ENCODE results near the gene MYO1D. TPM values are rescaled to one million over a fixed set of nuclear protein-coding genes. Genes with fewer than 3 reads are reported as not detected.

MYO1D gene
- polyA plus RNA-seq, 2 donors: 31.8 to 43.2 TPM

GRCh38 chr17:32575852-32576251 is 301.1 kb downstream of the MYO1D start:
- no peaks in the 10 kb centered on the region for H3K27me3 ChIP-seq (ENCODE audit: control insufficient read depth in 1 of 2, insufficient read depth in 2 of 2, low read length in 2 of 2)
- no peak overlapping the region for H3K27ac ChIP-seq (ENCODE audit: low read depth in 2 of 2, low read length in 1 of 2)
- H3K4me1 ChIP-seq (ENCODE audit: control insufficient read depth in 2 of 2, insufficient read depth in 2 of 2, low read length in 1 of 2): no peaks in the 10 kb centered on the region
- no peaks in the 10 kb centered on the region for H3K36me3 ChIP-seq (ENCODE audit: control insufficient read depth in 2 of 2, insufficient read depth in 2 of 2, low read length in 1 of 2)
- H3K4me3 ChIP-seq (ENCODE audit: low read depth in 1 of 2, low read length in 2 of 2): no peak overlapping the region
- no peaks in the 10 kb centered on the region for H3K9me3 ChIP-seq (ENCODE audit: control insufficient read depth in 2 of 2, insufficient read depth in 1 of 2, low read depth in 1 of 2, low read length in 1 of 2)

DNA sequence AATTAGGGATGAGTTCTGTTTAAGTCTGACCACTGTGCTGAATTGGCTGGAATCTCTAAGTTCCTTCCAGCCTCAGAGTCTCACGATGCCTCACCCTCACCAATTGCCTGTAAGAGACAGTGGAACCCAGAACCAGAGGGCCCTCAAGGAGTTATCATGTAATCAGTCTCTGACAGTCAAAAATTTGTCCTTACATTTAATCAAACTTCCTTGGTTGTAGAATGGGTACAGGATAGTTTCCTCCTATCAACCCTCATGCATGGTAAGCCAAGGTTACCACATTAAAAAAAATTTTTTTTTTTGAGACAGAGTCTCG is 306.9 kb downstream of the MYO1D start:
- Histone ChIP-seq H3K9me3 (ENCODE audit: control insufficient read depth in 2 of 2, insufficient read depth in 1 of 2, low read depth in 1 of 2, low read length in 1 of 2) (no peaks in the 10 kb centered on the region), H3K4me1 (ENCODE audit: control insufficient read depth in 2 of 2, insufficient read depth in 2 of 2, low read length in 1 of 2) (peaks cover 0 to 7% of the 10 kb centered on the region in 2 donors), H3K27me3 (ENCODE audit: control insufficient read depth in 1 of 2, insufficient read depth in 2 of 2, low read length in 2 of 2) (no peaks in the 10 kb centered on the region), H3K36me3 (ENCODE audit: control insufficient read depth in 2 of 2, insufficient read depth in 2 of 2, low read length in 1 of 2) (no peaks in the 10 kb centered on the region), H3K4me3 (ENCODE audit: low read depth in 1 of 2, low read length in 2 of 2) (no peak overlapping the region), H3K27ac (ENCODE audit: low read depth in 2 of 2, low read length in 1 of 2) (peak overlapping the region; percentile 84 to 85)
- WGBS, 2 donors: 83 to 88% methylated on average over 2 of the region's 2 CpGs

DNA sequence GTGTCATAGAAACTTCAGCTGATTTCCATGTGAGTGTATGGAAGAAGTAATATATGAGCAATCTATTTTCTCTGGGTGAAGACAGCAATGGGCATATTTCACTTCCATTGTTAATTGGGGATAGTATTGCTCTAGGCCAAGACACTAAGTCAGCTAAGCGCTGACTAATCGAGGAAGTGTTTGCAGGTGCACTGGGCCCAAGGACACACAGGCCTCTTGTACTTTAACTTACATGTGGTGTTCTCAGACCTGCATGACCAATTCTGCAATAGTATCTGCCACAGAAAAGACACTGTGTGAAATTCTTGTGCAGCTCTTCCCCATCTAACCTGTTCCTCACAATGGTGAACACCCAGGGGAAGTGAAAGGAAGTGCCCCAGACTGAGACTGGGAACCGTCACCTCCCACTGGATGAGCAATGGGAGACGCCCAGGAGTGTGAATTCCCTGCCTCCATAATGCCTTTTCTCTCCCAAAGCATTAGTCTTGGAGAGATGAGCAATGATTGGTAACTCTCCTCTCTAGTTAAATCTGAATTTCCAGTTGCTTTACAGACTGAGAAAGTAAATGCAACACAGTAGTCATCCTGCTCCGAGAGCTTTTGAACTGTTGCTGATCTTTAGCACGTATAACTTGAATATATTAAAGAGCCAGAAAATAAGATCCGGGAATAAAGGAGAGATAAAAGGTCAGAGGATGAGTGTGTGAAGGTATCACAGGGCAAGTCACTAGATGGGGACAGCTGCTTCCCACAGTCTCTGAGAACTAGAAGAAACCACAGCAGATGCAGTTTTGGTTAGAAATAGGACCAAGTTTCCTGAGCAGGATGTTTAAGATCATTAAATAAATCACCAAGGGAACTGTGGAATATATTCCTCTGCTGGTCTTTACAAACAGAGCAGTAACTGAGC is 307.5 kb downstream of the MYO1D start:
- Histone ChIP-seq H3K4me3 (ENCODE audit: low read depth in 1 of 2, low read length in 2 of 2) (no peak overlapping the region), H3K27me3 (ENCODE audit: control insufficient read depth in 1 of 2, insufficient read depth in 2 of 2, low read length in 2 of 2) (no peaks in the 10 kb centered on the region), H3K36me3 (ENCODE audit: control insufficient read depth in 2 of 2, insufficient read depth in 2 of 2, low read length in 1 of 2) (no peaks in the 10 kb centered on the region), H3K9me3 (ENCODE audit: control insufficient read depth in 2 of 2, insufficient read depth in 1 of 2, low read depth in 1 of 2, low read length in 1 of 2) (no peaks in the 10 kb centered on the region), H3K4me1 (ENCODE audit: control insufficient read depth in 2 of 2, insufficient read depth in 2 of 2, low read length in 1 of 2) (peaks cover 0 to 7% of the 10 kb centered on the region in 2 donors), H3K27ac (ENCODE audit: low read depth in 2 of 2, low read length in 1 of 2) (peak overlapping the region; percentile 84 to 85)
- WGBS, 2 donors: 61 to 72% methylated on average over 7 of the region's 7 CpGs

GRCh38 chr17:32568705-32569104 is 308.2 kb downstream of the MYO1D start:
- Histone ChIP-seq H3K27ac (ENCODE audit: low read depth in 2 of 2, low read length in 1 of 2) (peak overlapping the region; percentile 83 to 85), H3K4me1 (ENCODE audit: control insufficient read depth in 2 of 2, insufficient read depth in 2 of 2, low read length in 1 of 2) (peaks cover 0 to 10% of the 10 kb centered on the region in 2 donors), H3K27me3 (ENCODE audit: control insufficient read depth in 1 of 2, insufficient read depth in 2 of 2, low read length in 2 of 2) (no peaks in the 10 kb centered on the region), H3K36me3 (ENCODE audit: control insufficient read depth in 2 of 2, insufficient read depth in 2 of 2, low read length in 1 of 2) (no peaks in the 10 kb centered on the region), H3K9me3 (ENCODE audit: control insufficient read depth in 2 of 2, insufficient read depth in 1 of 2, low read depth in 1 of 2, low read length in 1 of 2) (no peaks in the 10 kb centered on the region), H3K4me3 (ENCODE audit: low read depth in 1 of 2, low read length in 2 of 2) (no peak overlapping the region)
- 71 to 74% methylated on average over 4 of the region's 4 CpGs for WGBS, 2 donors

DNA sequence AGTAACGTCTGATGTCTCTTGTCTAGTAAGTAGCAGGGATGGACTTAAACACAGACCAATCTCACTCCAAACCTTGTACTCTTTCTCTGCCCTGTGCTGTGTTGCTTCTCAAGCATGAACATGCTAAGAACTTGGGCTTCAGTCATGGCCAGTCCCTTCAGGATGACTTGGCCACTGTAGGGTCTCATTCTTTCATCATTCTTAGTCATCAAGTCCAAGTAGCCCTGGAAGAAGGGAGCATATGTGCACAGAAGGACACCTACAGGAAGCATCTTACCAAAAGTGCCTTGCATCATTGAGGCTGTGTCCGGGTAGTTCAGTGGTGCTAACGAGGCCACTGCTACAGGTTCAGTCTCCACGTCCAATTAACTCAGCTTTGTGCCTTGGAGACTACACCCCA is 309.4 kb downstream of the MYO1D start:
- no peaks in the 10 kb centered on the region for H3K36me3 ChIP-seq (ENCODE audit: control insufficient read depth in 2 of 2, insufficient read depth in 2 of 2, low read length in 1 of 2)

GRCh38 chr17:32567086-32567485 is 309.8 kb downstream of the MYO1D start:
- peaks cover 0 to 10% of the 10 kb centered on the region in 2 donors for H3K4me1 ChIP-seq (ENCODE audit: control insufficient read depth in 2 of 2, insufficient read depth in 2 of 2, low read length in 1 of 2)
- WGBS, 2 donors: 67 to 81% methylated on average over 4 of the region's 4 CpGs
- H3K36me3 ChIP-seq (ENCODE audit: control insufficient read depth in 2 of 2, insufficient read depth in 2 of 2, low read length in 1 of 2): no peaks in the 10 kb centered on the region
- H3K4me3 ChIP-seq (ENCODE audit: low read depth in 1 of 2, low read length in 2 of 2): no peak overlapping the region
- peak overlapping the region; percentile 59 to 62 for H3K27ac ChIP-seq (ENCODE audit: low read depth in 2 of 2, low read length in 1 of 2)
- H3K27me3 ChIP-seq (ENCODE audit: control insufficient read depth in 1 of 2, insufficient read depth in 2 of 2, low read length in 2 of 2): no peaks in the 10 kb centered on the region
- no peaks in the 10 kb centered on the region for H3K9me3 ChIP-seq (ENCODE audit: control insufficient read depth in 2 of 2, insufficient read depth in 1 of 2, low read depth in 1 of 2, low read length in 1 of 2)

More for the DNA sequence above, 309.4 kb downstream of the MYO1D start:
- no peaks in the 10 kb centered on the region for H3K27me3 ChIP-seq (ENCODE audit: control insufficient read depth in 1 of 2, insufficient read depth in 2 of 2, low read length in 2 of 2)
- peak overlapping the region; percentile 5 to 87 for H3K27ac ChIP-seq (ENCODE audit: low read depth in 2 of 2, low read length in 1 of 2)
- H3K9me3 ChIP-seq (ENCODE audit: control insufficient read depth in 2 of 2, insufficient read depth in 1 of 2, low read depth in 1 of 2, low read length in 1 of 2): no peaks in the 10 kb centered on the region
- H3K4me3 ChIP-seq (ENCODE audit: low read depth in 1 of 2, low read length in 2 of 2): no peak overlapping the region
- peaks cover 0 to 10% of the 10 kb centered on the region in 2 donors for H3K4me1 ChIP-seq (ENCODE audit: control insufficient read depth in 2 of 2, insufficient read depth in 2 of 2, low read length in 1 of 2)
- 82% methylated on average over 4 of the region's 4 CpGs for WGBS, 2 donors

- peaks cover 0 to 10% of the 10 kb centered on the region in 2 donors for H3K4me1 ChIP-seq (ENCODE audit: control insufficient read depth in 2 of 2, insufficient read depth in 2 of 2, low read length in 1 of 2)
- no peak overlapping the region for H3K27ac ChIP-seq (ENCODE audit: low read depth in 2 of 2, low read length in 1 of 2)
- no peaks in the 10 kb centered on the region for H3K27me3 ChIP-seq (ENCODE audit: control insufficient read depth in 1 of 2, insufficient read depth in 2 of 2, low read length in 2 of 2)
- no peaks in the 10 kb centered on the region for H3K9me3 ChIP-seq (ENCODE audit: control insufficient read depth in 2 of 2, insufficient read depth in 1 of 2, low read depth in 1 of 2, low read length in 1 of 2)
- no peaks in the 10 kb centered on the region for H3K36me3 ChIP-seq (ENCODE audit: control insufficient read depth in 2 of 2, insufficient read depth in 2 of 2, low read length in 1 of 2)
- no peak overlapping the region for H3K4me3 ChIP-seq (ENCODE audit: low read depth in 1 of 2, low read length in 2 of 2)
- WGBS, 2 donors: 84 to 85% methylated on average over 5 of the region's 5 CpGs
These were observed 310.6 kb downstream of the MYO1D start for GRCh38 chr17:32566303-32566702.

DNA sequence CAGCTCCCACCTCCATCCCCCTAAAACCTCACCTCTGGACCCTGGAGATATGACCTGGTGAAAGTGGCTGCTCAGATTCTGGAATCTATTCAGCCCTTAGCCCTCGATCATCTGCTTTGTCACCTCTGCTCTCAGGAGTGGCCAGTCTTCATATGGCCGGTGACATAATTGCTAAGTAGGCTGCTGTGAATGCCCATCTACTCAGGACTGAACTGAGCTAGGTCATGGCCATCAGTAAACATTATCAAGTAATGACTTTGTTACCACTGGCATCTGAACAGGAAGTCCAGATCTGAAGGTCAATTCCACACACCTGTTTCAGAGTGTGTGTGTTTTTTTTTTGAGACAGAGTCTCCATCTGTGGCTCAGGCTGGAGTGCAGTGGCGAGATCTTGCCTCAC is 311.5 kb downstream of the MYO1D start:
- no peaks in the 10 kb centered on the region for H3K9me3 ChIP-seq (ENCODE audit: control insufficient read depth in 2 of 2, insufficient read depth in 1 of 2, low read depth in 1 of 2, low read length in 1 of 2)
- 77 to 92% methylated on average over 3 of the region's 3 CpGs for WGBS, 2 donors
- peaks cover 0 to 10% of the 10 kb centered on the region in 2 donors for H3K4me1 ChIP-seq (ENCODE audit: control insufficient read depth in 2 of 2, insufficient read depth in 2 of 2, low read length in 1 of 2)
- H3K4me3 ChIP-seq (ENCODE audit: low read depth in 1 of 2, low read length in 2 of 2): no peak overlapping the region
- H3K27me3 ChIP-seq (ENCODE audit: control insufficient read depth in 1 of 2, insufficient read depth in 2 of 2, low read length in 2 of 2): no peaks in the 10 kb centered on the region
- no peaks in the 10 kb centered on the region for H3K36me3 ChIP-seq (ENCODE audit: control insufficient read depth in 2 of 2, insufficient read depth in 2 of 2, low read length in 1 of 2)
- H3K27ac ChIP-seq (ENCODE audit: low read depth in 2 of 2, low read length in 1 of 2): no peak overlapping the region

DNA sequence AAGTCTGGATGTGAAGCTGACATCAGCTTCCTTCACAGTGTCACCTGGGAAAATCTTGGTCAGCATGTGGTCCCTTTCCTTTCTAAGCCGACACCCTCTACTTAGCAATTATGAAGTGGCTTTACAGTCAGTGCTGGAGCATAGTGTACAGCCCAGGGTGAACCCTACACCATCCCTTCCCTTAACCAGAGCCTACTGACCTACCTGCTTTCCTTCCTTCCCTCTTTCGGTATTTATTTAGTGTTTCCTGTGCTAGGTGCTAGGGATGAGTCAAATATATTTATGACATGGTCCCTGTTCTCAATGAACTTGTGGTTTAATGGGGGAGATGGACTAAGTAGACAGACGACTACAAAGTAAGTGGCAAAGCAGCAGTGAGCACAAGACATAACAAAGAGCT is 312.6 kb downstream of the MYO1D start:
- 75 to 86% methylated on average over 3 of the region's 3 CpGs for WGBS, 2 donors
- Histone ChIP-seq H3K36me3 (ENCODE audit: control insufficient read depth in 2 of 2, insufficient read depth in 2 of 2, low read length in 1 of 2) (no peaks in the 10 kb centered on the region), H3K4me1 (ENCODE audit: control insufficient read depth in 2 of 2, insufficient read depth in 2 of 2, low read length in 1 of 2) (peaks cover 0 to 10% of the 10 kb centered on the region in 2 donors), H3K4me3 (ENCODE audit: low read depth in 1 of 2, low read length in 2 of 2) (no peak overlapping the region), H3K27ac (ENCODE audit: low read depth in 2 of 2, low read length in 1 of 2) (peak overlapping the region in 1 of 2 donors; percentile 14), H3K9me3 (ENCODE audit: control insufficient read depth in 2 of 2, insufficient read depth in 1 of 2, low read depth in 1 of 2, low read length in 1 of 2) (no peaks in the 10 kb centered on the region), H3K27me3 (ENCODE audit: control insufficient read depth in 1 of 2, insufficient read depth in 2 of 2, low read length in 2 of 2) (no peaks in the 10 kb centered on the region)

GRCh38 chr17:32563583-32563982 is 313.3 kb downstream of the MYO1D start:
- Histone ChIP-seq H3K36me3 (ENCODE audit: control insufficient read depth in 2 of 2, insufficient read depth in 2 of 2, low read length in 1 of 2) (no peaks in the 10 kb centered on the region), H3K9me3 (ENCODE audit: control insufficient read depth in 2 of 2, insufficient read depth in 1 of 2, low read depth in 1 of 2, low read length in 1 of 2) (no peaks in the 10 kb centered on the region), H3K27me3 (ENCODE audit: control insufficient read depth in 1 of 2, insufficient read depth in 2 of 2, low read length in 2 of 2) (no peaks in the 10 kb centered on the region), H3K4me1 (ENCODE audit: control insufficient read depth in 2 of 2, insufficient read depth in 2 of 2, low read length in 1 of 2) (peaks cover 0 to 9% of the 10 kb centered on the region in 2 donors), H3K27ac (ENCODE audit: low read depth in 2 of 2, low read length in 1 of 2) (no peak overlapping the region), H3K4me3 (ENCODE audit: low read depth in 1 of 2, low read length in 2 of 2) (no peak overlapping the region)
- 72 to 89% methylated on average over 6 of the region's 6 CpGs for WGBS, 2 donors
